ENCODE data around the gene SIT1.

- TF ChIP-seq KDM1A (IDR thresholded peaks at IDR 0.05; ENCODE audit: low read depth) (no peak), RFX5 (IDR thresholded peaks at IDR 0.05) (no peak), POLR2A (IDR thresholded peaks at IDR 0.05; ENCODE audit: low read length) (no peak), RNF2 (IDR thresholded peaks at IDR 0.05; ENCODE audit: borderline replicate concordance, low read depth) (no peak), JUN (IDR thresholded peaks at IDR 0.05) (no peak), CEBPB (IDR thresholded peaks at IDR 0.05) (no peak)
- TF ChIP-seq, protein P1, sequence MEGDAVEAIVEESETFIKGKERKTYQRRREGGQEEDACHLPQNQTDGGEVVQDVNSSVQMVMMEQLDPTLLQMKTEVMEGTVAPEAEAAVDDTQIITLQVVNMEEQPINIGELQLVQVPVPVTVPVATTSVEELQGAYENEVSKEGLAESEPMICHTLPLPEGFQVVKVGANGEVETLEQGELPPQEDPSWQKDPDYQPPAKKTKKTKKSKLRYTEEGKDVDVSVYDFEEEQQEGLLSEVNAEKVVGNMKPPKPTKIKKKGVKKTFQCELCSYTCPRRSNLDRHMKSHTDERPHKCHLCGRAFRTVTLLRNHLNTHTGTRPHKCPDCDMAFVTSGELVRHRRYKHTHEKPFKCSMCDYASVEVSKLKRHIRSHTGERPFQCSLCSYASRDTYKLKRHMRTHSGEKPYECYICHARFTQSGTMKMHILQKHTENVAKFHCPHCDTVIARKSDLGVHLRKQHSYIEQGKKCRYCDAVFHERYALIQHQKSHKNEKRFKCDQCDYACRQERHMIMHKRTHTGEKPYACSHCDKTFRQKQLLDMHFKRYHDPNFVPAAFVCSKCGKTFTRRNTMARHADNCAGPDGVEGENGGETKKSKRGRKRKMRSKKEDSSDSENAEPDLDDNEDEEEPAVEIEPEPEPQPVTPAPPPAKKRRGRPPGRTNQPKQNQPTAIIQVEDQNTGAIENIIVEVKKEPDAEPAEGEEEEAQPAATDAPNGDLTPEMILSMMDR (IDR thresholded peaks at IDR 0.05), result no peak
Observed at GRCh38 chr9:35619800-35620158, 31.0 kb downstream of the SIT1 start.
